HG03558 (cell line): ENCODE data around the gene TMEM63B.
"Not testable (repeated sequence)": the region's sequence is repeated elsewhere in the genome, so short reads cannot be mapped to it uniquely, and the experiment has no call there.

Experiments used
- ATAC-seq: cut with Tn5 transposase; IDR thresholded peaks from one replicate; pipeline ENCODE4 v1.9.1; 2021; ENCODE audit warnings: moderate number of reproducible peaks; ENCODE audit not compliant: unreplicated experiment; ENCODE audit errors: extremely low read depth

Gene TMEM63B

GRCh38 chr6:44185356-44185755 lies 58.0 kb downstream of the TMEM63B start:
- not testable (repeated sequence) for ATAC-seq

GRCh38 chr6:44185953-44186634 lies 58.7 kb downstream of the TMEM63B start:
- no peak for ATAC-seq

- no peak for ATAC-seq
These were observed 59.3 kb downstream of the TMEM63B start for GRCh38 chr6:44186635-44187025.

DNA sequence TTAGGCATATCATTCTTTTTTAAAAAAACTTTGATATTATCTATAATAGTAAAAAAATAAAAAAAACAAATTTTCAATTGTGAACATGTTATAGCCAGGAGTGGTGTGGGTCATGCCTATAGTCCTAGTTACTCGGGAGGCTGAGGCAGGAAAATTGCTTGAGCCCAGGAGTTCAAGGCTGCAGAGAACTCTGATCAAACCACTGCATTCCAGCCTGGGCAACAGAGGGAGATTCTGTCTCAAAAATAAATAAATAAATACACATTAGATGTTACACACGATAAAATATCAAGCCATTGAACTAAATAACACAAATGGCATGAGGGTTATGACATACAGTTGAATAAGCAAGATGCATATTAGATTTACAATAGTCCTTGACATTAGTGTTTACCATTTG lies 61.5 kb downstream of the TMEM63B start:
- ATAC-seq: no peak

DNA sequence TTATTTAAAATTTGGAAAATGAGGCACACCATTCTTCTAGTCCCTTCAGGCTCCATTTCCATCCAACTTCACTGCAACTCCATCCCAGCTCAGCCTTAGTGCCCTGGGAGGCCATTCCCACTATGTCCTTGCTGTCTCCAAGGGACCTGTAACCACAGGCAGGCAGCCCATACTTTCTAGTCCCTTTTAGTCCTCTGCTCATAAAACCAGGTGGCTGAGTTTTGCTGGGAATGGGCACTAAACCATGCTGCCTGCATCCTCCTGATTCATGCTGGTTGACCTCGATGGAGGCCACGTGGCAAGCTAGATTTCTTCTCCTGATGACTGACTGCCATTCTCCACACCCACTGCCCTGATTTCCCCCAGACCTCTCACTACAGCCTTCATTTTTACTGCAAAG lies 61.9 kb downstream of the TMEM63B start:
- no peak for ATAC-seq

- ATAC-seq: no peak
These were observed 63.4 kb downstream of the TMEM63B start for GRCh38 chr6:44190715-44191114.

DNA sequence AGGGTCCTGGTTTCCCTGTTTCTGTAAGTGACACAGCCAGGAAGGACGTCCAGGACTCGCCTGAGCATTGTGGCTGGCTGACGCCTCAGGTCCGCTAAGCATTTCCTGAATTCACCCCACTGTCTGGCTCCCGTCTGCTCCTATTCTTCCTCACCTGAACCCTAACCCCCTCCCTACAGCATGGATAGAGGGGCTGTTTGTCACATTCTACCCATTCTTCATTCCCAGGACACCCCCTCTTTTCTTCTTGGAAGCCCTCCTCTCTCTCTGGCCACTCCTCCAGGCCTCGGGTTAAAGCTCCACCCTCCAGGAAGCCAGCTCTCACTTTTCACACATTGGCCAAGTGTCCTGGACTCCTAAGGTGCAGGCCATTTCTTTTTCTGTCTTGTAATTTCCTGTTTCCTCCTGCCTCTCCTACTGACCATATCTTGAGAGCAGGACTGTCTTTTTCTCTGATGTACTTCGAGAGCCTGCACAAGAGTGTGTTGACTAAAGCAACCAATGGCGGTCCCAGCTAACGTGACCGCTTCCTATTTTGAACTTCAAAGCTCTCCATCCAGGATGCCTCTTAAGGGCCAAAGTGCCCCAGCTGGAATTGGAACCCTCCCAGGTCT lies 65.2 kb downstream of the TMEM63B start:
- ATAC-seq: no peak

DNA sequence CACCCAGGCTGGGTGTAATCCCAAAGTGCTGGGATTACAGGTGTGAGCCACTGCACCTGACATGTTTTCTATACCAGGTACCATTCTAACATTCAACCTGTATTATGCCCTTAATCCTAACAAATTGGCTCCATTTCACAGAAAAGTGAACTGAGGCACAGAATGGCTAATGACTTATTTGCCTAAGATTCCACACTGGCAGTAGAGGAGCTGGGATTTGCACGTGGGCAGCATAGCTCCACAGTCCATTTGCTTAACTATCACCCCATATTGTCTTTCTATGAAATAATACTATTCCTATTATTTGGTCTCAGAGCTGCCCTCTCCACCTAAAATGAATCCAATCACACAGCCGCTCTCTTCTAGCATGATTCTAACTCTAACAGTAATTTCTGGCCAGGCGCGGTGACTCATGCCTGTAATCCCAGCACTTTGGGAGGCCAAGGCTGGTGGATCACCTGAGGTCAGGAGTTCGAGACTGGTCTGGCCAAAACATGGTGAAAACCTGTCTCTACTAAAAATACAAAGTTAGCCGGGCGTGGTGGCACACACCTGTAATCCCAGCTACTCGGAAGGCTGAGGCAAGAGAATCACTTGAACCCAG lies 66.1 kb downstream of the TMEM63B start:
- no peak for ATAC-seq

- no peak for ATAC-seq
These were observed 67.0 kb downstream of the TMEM63B start for GRCh38 chr6:44194326-44194725.

GRCh38 chr6:44196351-44196750 lies 69.0 kb downstream of the TMEM63B start:
- not testable (repeated sequence) for ATAC-seq

GRCh38 chr6:44198684-44199083 lies 71.3 kb downstream of the TMEM63B start:
- ATAC-seq: no peak

DNA sequence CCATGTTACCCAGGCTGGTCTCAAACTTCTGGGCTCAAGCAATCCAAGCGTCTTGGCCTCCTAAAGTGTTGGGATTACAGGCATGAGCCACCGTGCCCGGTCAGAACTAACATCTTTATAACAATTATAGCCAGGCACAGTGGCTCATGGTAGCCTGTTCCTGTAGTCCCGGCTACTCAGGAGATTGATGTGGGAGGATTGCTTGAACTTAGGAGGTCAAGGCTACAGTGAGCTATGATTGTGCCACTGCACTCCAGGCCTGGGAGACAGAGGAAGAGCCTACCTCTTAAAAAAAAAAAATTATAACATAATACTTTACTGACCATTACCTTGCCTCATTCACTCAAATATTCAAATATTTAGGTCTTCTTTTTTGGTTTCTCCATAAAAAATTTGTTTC lies 72.5 kb downstream of the TMEM63B start:
- ATAC-seq: no peak

GRCh38 chr6:44201200-44201599 lies 73.8 kb downstream of the TMEM63B start:
- ATAC-seq: no peak

GRCh38 chr6:44201638-44202303 lies 74.4 kb downstream of the TMEM63B start:
- no peak for ATAC-seq

- ATAC-seq: no peak
These were observed 75.1 kb downstream of the TMEM63B start for GRCh38 chr6:44202332-44202971.

- ATAC-seq: no peak
These were observed 75.8 kb downstream of the TMEM63B start for GRCh38 chr6:44202972-44203750.

GRCh38 chr6:44203955-44204354 lies 76.6 kb downstream of the TMEM63B start:
- no peak for ATAC-seq
